GM13977 (cell line): ENCODE results near the gene FAM98C.
"Not testable (repeated sequence)": the region's sequence is repeated elsewhere in the genome, so short reads cannot be mapped to it uniquely, and the experiment has no call there.

Source experiments
- DNase-seq: peaks from one replicate; pipeline ENCODE4 v3.0.0; 2012; ENCODE audit warnings: low spot score
- in situ Hi-C: fragments of 300-500 bp; cut with MboI; formaldehyde crosslinking; loops from one replicate; pipeline ENCODE4 v1.12.0; 2022; ENCODE audit warnings: low sequenced_read_pairs, low pct_unique_long_range_greater_than_20kb, mixed read lengths, inconsistent platforms; ENCODE audit not compliant: unreplicated experiment
- TF ChIP-seq, protein P1 (sequence below): IDR thresholded peaks from 2 replicates; pipeline ENCODE4 v1.5.1; 2012; ENCODE audit warnings: mild to moderate bottlenecking, control low read depth; ENCODE audit not compliant: insufficient read depth; ENCODE audit errors: extremely low read depth, missing control alignments

Gene FAM98C

DNA sequence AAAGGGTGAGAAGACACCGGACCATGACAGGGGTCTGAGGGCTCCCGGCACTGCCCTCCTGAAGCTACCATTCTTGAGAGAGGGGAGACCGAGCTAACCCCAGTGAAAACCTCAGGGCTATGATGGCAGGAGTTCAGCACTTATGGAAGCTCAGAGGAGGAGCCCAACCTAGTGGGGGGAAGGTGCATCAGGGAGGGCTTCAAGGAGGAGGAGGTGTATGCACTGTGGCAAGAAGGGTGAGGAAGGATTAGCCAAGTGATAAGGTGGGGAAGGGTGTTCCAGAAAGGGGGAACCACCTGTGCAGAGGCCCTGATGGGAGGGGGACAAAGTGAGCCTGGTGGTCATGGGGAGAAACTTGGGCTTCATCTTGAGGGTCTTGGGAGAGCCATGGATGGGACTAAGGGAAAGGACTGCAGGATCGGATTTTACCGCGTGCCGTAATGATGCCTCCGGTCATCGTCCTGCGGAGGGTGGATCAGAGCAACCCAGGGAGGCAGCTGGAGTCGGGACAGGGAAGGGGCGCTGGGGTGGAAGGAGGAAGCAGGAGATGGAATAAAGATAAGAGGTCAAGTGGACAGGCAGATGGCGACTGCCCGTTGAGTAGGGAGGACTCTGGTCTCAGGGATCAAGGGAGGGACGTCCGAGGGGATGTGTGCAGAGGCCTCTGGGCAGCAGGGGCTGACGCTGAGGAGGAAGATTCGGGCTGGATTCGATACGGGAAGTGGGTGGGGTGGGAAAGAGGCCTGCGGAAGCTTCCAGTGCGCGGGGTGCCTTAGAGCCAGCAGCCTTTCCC, 41.9 kb upstream of the FAM98C start:
- DNase-seq = no peak
- TF ChIP-seq, protein P1, sequence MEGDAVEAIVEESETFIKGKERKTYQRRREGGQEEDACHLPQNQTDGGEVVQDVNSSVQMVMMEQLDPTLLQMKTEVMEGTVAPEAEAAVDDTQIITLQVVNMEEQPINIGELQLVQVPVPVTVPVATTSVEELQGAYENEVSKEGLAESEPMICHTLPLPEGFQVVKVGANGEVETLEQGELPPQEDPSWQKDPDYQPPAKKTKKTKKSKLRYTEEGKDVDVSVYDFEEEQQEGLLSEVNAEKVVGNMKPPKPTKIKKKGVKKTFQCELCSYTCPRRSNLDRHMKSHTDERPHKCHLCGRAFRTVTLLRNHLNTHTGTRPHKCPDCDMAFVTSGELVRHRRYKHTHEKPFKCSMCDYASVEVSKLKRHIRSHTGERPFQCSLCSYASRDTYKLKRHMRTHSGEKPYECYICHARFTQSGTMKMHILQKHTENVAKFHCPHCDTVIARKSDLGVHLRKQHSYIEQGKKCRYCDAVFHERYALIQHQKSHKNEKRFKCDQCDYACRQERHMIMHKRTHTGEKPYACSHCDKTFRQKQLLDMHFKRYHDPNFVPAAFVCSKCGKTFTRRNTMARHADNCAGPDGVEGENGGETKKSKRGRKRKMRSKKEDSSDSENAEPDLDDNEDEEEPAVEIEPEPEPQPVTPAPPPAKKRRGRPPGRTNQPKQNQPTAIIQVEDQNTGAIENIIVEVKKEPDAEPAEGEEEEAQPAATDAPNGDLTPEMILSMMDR = no peak
- in situ Hi-C loops = no loop called here

DNA sequence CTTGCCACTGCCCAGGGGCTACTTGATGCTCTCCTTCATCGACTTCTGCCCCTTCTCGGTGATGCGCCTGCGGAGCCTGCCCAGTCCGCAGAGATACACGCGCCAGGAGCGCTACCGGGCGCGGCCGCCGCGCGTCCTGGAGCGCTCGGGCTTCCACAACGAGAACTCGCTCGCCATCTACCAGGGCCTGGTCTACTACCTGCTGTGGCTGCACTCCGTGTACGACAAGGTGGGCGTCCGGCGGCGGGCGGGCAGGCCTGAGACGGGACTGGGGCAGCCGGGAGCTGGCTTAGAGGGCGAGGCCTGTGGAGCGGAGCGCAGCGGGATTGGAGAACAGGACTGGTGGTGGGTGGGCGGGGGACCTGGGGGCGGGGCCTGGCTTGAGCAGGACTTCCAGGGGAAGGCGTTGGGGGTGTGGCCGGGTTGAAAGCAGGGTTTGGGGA, 41.2 kb upstream of the FAM98C start:
- in situ Hi-C loops = no loop called here
- peak; percentile 87 for DNase-seq
- TF ChIP-seq, protein P1 = peak; percentile 19

DNA sequence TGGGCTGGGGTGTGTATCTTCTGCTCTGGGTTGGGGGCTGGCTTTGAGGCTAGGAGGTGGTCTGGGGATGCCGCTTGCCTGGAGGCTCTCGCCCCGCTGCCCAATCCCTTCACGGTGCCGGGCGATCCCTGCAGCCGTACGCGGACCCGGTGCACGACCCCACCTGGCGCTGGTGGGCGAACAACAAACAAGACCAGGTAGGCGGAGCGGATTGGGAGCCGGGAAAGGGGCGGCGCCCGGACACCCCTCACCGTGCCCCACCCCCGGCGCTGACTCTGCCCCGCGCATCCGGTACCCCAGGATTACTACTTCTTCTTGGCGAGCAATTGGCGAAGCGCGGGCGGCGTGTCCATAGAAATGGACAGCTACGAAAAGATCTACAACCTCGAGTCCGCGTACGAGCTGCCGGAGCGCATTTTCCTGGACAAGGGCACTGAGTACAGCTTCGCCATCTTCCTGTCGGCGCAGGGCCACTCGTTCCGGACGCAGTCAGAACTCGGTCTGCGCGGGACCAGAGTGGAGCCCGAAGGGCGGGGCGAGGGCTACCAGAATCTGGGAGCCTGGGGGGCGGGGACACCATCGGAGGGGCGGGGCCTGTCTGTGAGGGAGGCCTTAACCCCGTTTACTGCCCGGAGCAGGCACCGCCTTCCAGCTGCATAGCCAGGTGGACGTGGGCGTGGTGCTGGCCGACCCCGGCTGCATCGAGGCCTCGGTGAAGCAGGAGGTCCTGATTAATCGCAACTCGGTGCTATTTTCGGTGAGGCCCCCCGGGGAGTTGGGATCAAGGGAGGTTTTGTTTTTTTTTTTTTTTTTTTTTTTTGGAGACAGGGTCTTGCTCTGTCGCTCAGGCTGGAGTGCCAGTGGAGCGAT, 40.6 kb upstream of the FAM98C start:
- in situ Hi-C loops = no loop called here
- DNase-seq = peak; percentile 82
- TF ChIP-seq, protein P1 = no peak

DNA sequence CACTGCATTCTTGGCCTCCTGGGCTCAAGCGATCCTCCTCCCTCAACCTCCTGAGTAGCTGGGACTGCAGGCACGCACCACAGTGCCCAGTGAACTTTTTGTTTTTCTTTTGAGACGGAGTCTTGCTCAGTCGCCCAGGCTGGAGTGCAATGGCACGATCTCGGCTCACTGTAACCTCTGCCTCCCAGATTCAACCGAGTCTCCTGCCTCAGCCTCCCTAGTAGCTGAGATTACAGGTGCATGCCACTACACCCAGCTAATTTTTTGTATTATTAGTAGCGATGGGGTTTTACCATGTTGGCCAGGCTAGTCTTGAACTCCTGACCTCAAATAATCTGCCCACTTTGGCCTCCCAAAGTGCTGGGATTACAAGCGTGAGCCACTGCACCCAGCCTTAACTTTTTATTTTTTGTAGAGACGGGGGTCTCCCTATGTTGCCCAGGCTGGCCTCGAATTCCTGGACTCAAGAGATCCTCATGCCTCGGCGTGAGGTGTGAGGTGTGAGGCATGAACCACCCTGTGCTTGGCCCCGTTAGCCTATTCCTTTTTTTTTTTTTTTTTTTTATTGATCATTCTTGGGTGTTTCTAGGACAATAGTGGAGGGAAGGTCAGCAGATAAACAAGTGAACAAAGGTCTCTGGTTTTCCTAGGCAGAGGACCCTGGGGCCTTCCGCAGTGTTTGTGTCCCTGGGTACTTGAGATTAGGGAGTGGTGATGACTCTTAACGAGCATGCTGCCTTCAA, 39.8 kb upstream of the FAM98C start:
- DNase-seq, in situ Hi-C loops: not testable (repeated sequence)

DNA sequence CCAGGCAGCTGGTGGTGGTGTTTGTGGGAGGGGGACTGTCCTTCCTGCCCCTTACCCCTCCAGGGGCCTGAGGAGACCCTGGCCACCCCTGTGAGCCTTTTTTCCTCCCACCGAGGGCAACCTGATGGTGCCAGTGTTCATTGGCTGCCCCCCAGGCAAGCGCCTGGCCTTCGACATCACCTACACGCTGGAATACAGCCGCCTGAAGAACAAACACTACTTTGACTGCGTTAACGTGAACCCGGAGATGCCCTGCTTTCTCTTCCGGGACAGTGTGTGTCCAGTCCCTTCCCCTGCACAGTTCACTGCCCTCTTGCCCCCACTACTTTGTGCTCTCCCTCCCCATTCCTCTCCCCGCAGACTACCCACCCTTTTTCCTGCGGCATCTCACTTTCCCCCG, 35.9 kb upstream of the FAM98C start:
- in situ Hi-C loops = no loop called here
- no peak for DNase-seq
- TF ChIP-seq, protein P1 = no peak

DNA sequence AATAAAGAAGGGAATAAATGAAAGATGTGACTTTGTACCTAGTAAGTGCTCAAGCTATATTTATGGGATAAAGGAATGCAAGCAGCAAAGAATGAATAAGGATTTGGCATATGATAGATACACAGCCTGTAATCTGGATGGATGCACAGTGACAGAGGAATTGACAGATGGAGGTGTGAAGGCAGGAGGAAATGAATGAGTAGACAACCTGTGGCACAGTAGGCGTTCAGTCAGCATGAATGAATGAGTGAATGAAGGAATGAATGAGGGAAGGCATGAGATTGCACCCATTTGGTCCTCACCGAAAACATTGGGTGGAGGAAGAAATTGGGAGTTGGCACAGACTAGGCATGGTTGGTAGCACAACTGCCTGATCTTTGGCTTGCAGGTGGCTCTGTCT, 33.3 kb upstream of the FAM98C start:
- TF ChIP-seq, protein P1 = no peak
- no peak for DNase-seq
- in situ Hi-C loops = no loop called here
